Activated gamma-delta T cell treated with Interleukin-2 at 50 U/mL for 16 hours (primary cell): ENCODE measurements around the gene TIAM2.
A peak's percentile ranks its signal among the peaks of the same experiment; 100 is the strongest.
"Not testable (repeated sequence)": the region's sequence is repeated elsewhere in the genome, so short reads cannot be mapped to it uniquely, and the experiment has no call there.

Experiments used
- DNase-seq: peaks from one replicate; pipeline ENCODE4 v3.0.0-alpha.2; 2020

TIAM2 gene

GRCh38 chr6:155212616-155213380, 217.7 kb downstream of the TIAM2 start:
- no peak for DNase-seq

GRCh38 chr6:155213611-155214372, 218.7 kb downstream of the TIAM2 start:
- DNase-seq: no peak

GRCh38 chr6:155215906-155216305, 220.8 kb downstream of the TIAM2 start:
- DNase-seq: no peak

GRCh38 chr6:155216312-155217046, 221.4 kb downstream of the TIAM2 start:
- DNase-seq: no peak

GRCh38 chr6:155218711-155219110, 223.6 kb downstream of the TIAM2 start:
- DNase-seq: not testable (repeated sequence)

GRCh38 chr6:155219299-155219698, 224.2 kb downstream of the TIAM2 start:
- no peak for DNase-seq

GRCh38 chr6:155219858-155220301, 224.8 kb downstream of the TIAM2 start:
- no peak for DNase-seq

- no peak for DNase-seq
Observed at GRCh38 chr6:155221086-155221485, 226.0 kb downstream of the TIAM2 start.

GRCh38 chr6:155222506-155222905, 227.4 kb downstream of the TIAM2 start:
- no peak for DNase-seq

GRCh38 chr6:155223646-155224451, 228.7 kb downstream of the TIAM2 start:
- DNase-seq: peak; percentile 22

GRCh38 chr6:155224618-155225017, 229.5 kb downstream of the TIAM2 start:
- no peak for DNase-seq

GRCh38 chr6:155227046-155227445, 231.9 kb downstream of the TIAM2 start:
- no peak for DNase-seq

- no peak for DNase-seq
Observed at GRCh38 chr6:155228546-155229166, 233.5 kb downstream of the TIAM2 start.

- DNase-seq: not testable (repeated sequence)
Observed at GRCh38 chr6:155230975-155231374, 235.9 kb downstream of the TIAM2 start.

GRCh38 chr6:155232848-155233247, 237.7 kb downstream of the TIAM2 start:
- DNase-seq: no peak

GRCh38 chr6:155234167-155234566, 239.1 kb downstream of the TIAM2 start:
- no peak for DNase-seq

- no peak for DNase-seq
Observed at GRCh38 chr6:155234687-155235086, 239.6 kb downstream of the TIAM2 start.

GRCh38 chr6:155235087-155235486, 240.0 kb downstream of the TIAM2 start:
- DNase-seq: no peak

GRCh38 chr6:155237613-155238012, 242.5 kb downstream of the TIAM2 start:
- DNase-seq: no peak

- no peak for DNase-seq
Observed at GRCh38 chr6:155240905-155241600, 245.9 kb downstream of the TIAM2 start.

- DNase-seq: no peak
Observed at GRCh38 chr6:155241966-155242365, 246.9 kb downstream of the TIAM2 start.
